Suppressor macrophage treated with lipopolysaccharide for 4 hours (primary cell): ENCODE data around the gene TUBA1C.
"Not testable (repeated sequence)": the region's sequence is repeated elsewhere in the genome, so short reads cannot be mapped to it uniquely, and the experiment has no call there.

Experiments
- DNase-seq: peaks from one replicate; pipeline ENCODE4 v3.0.0-alpha.2; 2020

TUBA1C gene

DNA sequence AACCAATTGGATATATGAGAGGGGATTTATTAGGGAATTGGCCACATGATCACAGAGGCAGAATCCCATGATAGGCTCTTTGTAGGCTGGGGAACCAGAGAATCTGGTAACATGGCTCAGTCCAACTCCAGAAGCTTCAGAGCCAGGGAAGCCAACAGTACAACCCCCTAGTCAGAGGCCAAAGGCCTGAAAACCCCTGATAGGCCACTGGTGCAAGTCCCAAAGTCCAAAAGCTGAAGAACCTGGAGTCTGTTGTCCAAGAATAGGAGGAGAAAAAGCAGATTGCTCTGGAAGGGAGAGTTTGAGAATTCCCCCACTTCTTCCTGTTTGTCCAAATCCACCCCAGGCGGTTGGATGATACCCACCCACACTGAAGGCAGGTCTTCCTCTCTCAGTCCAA, 49.9 kb downstream of the TUBA1C start:
- DNase-seq, result no peak

DNA sequence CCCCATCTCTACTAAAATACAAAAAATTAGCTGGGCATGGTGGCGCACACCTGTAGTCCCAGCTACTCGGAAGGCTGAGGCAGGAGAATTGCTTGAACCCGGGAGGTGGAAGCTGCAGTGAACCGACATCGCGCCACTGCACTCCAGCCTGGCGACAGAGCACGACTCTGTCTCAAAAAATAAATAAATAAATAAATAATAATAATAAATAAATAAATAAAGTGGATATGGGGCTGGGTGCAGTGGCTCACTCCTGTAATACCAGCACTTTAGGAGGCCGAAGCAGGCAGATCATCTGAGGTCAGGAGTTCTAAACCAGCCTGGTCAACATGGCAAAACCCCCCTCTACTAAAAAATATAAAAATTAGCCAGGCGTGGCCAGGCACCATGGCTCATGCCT, 52.2 kb downstream of the TUBA1C start:
- not testable (repeated sequence) for DNase-seq

- not testable (repeated sequence) for DNase-seq
Measured at GRCh38 chr12:49320411-49321103, 55.7 kb downstream of the TUBA1C start.

DNA sequence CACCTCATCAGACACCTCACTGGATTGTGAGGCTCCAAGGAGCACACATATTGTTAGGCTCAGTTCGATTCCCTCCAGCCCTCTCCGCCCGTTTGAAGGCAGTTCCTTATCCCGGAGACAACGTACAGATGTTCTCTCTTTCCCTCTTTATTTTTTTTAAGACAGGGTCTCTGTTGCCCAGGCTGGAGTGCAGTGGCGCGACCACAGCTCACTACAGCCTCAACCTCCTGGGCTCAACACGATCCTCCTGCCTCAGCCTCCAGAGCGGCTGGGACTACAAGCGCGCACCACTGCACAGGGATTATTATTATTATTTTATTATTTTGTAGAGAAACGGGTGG, 57.5 kb downstream of the TUBA1C start:
- DNase-seq, result no peak

DNA sequence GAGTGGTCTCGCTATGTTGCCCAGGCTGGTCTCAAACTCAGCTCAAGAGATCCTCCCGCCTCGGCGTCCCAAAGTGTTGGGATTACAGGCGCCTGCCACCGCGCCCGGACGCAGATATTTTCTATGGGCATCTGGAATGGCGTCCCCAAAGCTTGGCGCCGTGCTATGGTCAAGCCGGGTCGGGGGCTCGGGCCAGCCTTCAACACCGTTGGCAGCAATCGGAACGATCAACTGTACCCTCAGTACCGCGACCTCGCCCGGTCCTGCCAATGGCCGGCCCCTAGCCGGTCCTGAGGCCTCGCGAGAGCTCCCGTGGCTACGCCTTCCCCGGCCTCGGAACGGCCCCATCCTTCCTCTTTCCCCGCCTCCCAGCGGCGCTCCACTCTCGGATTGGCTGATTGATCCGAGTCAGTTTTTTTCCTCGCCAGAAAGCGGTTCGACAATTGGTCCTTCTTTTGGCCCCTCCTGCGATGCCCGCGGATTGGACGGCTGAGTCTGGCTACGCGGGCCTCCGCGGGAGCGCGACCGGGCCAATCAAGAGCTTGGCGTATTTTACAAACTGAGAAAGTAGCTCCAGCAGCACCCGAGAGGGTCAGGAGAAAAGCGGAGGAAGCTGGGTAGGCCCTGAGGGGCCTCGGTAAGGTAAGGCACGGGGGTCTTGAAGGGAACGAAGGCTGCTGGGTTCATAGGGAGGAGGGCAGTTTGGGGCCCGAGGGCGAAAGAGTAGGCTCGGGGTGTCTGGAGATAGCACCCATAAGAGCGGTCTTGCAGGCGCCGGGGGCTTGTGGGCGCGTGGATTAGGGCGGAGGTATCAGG, 58.0 kb downstream of the TUBA1C start, which contains the start of gene TROAP:
Gene TROAP (plus strand): TSS at position 548 of the 816 bp plus-strand sequence. CDS start 354 bp downstream, outside the sequence.
- peak; percentile 99 for DNase-seq

DNA sequence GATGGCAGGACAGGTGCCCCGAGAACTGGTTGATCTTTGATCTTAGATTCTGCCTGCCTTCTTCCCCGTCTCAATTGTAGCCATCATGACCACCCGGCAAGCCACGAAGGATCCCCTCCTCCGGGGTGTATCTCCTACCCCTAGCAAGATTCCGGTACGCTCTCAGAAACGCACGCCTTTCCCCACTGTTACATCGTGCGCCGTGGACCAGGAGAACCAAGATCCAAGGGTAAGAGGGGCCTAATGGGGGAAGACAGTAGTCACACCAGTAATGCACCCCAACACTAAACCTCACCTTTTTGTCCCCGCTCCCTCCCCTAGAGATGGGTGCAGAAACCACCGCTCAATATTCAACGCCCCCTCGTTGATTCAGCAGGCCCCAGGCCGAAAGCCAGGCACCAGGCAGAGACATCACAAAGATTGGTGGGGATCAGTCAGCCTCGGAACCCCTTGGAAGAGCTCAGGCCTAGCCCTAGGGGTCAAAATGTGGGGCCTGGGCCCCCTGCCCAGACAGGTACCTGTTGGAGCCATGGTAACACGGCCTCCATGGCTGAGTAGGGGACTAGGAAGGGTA, 58.7 kb downstream of the TUBA1C start:
- no peak for DNase-seq
